PFSK-1 (cell line): Measurements from ENCODE around the gene USP35.

Experiments
- FOXP2 ChIP-seq: optimal IDR thresholded peaks from 2 replicates; pipeline ENCODE3; 2011; ENCODE audit warnings: borderline replicate concordance, control low read depth, inconsistent platforms; ENCODE audit not compliant: insufficient read depth; ENCODE audit errors: extremely low read length, extremely low read depth
- POLR2AphosphoS5 ChIP-seq: IDR thresholded peaks from 2 replicates; pipeline ENCODE4 v1.6.1; 2012; ENCODE audit warnings: low read depth, mild to moderate bottlenecking, control low read depth, low read length, moderate library complexity
- REST ChIP-seq, 2 experiments: IDR thresholded peaks; 2 replicates each; pipeline versions ENCODE4 v1.6.1 to v1.8.0; 2011 to 2012; ENCODE audit warnings: low read depth in 2 of 2, low read length in 2 of 2, control low read depth in 1 of 2, inconsistent platforms in 1 of 2, mild to moderate bottlenecking in 1 of 2, moderate library complexity in 1 of 2; ENCODE audit not compliant: insufficient read depth in 1 of 2
- SIN3A ChIP-seq: IDR thresholded peaks from 2 replicates; pipeline ENCODE4 v1.6.1; 2012; ENCODE audit warnings: mild to moderate bottlenecking, low read length, moderate library complexity, borderline replicate concordance; ENCODE audit not compliant: insufficient read depth
- TAF1 ChIP-seq: IDR thresholded peaks from 2 replicates; pipeline ENCODE4 v1.6.1; 2012; ENCODE audit warnings: low read length, control low read depth, borderline replicate concordance; ENCODE audit not compliant: insufficient read depth

The USP35 gene

GRCh38 chr11:78200553-78200952 is 11.8 kb downstream of the USP35 start:
- TF ChIP-seq REST (IDR thresholded peaks at IDR 0.05; ENCODE audit: insufficient read depth in 1 of 2, low read depth in 2 of 2, low read length in 2 of 2), result no peak
- no peak for TF ChIP-seq FOXP2
- TF ChIP-seq SIN3A, result no peak
- TF ChIP-seq TAF1, result no peak
- TF ChIP-seq POLR2AphosphoS5, result no peak

GRCh38 chr11:78201096-78201818 is 12.5 kb downstream of the USP35 start:
- TF ChIP-seq FOXP2, result no peak

- TF ChIP-seq SIN3A (no peak), REST (IDR thresholded peaks at IDR 0.05; ENCODE audit: insufficient read depth in 1 of 2, low read depth in 2 of 2, low read length in 2 of 2) (no peak), FOXP2 (no peak), TAF1 (no peak), POLR2AphosphoS5 (no peak)
Measured at GRCh38 chr11:78202733-78203167, 14.0 kb downstream of the USP35 start.

GRCh38 chr11:78203184-78203583 is 14.5 kb downstream of the USP35 start:
- no peak for TF ChIP-seq POLR2AphosphoS5
- no peak for TF ChIP-seq TAF1
- TF ChIP-seq REST (IDR thresholded peaks at IDR 0.05; ENCODE audit: insufficient read depth in 1 of 2, low read depth in 2 of 2, low read length in 2 of 2), result no peak
- TF ChIP-seq SIN3A, result no peak
- no peak for TF ChIP-seq FOXP2

GRCh38 chr11:78205256-78205655 is 16.5 kb downstream of the USP35 start:
- TF ChIP-seq TAF1 (no peak), FOXP2 (no peak), POLR2AphosphoS5 (no peak), REST (IDR thresholded peaks at IDR 0.05; ENCODE audit: insufficient read depth in 1 of 2, low read depth in 2 of 2, low read length in 2 of 2) (no peak), SIN3A (no peak)

- TF ChIP-seq SIN3A (no peak), REST (IDR thresholded peaks at IDR 0.05; ENCODE audit: insufficient read depth in 1 of 2, low read depth in 2 of 2, low read length in 2 of 2) (no peak)
Measured at GRCh38 chr11:78205691-78206090, 17.0 kb downstream of the USP35 start.
